Fibroblast of lung (primary cell): Measurements from ENCODE around the gene NCR3LG1.

Source experiments
- EZH2 ChIP-seq: IDR thresholded peaks from 2 replicates; pipeline ENCODE4 v1.5.1; 2012; ENCODE audit warnings: low read length, control low read depth, mild to moderate bottlenecking; ENCODE audit errors: missing control alignments
- TF ChIP-seq, protein P1 (sequence below), 2 donors: IDR thresholded peaks in 1 of 2; conservative IDR thresholded peaks in 1 of 2; 1 replicate in 1 of 2; 2 replicates in 1 of 2; pipeline ENCODE4 v1.5.1; 2011 to 2012; ENCODE audit warnings: low read length in 2 of 2, control low read depth in 1 of 2, inconsistent platforms in 1 of 2, low read depth in 1 of 2, mild to moderate bottlenecking in 1 of 2

DNA sequence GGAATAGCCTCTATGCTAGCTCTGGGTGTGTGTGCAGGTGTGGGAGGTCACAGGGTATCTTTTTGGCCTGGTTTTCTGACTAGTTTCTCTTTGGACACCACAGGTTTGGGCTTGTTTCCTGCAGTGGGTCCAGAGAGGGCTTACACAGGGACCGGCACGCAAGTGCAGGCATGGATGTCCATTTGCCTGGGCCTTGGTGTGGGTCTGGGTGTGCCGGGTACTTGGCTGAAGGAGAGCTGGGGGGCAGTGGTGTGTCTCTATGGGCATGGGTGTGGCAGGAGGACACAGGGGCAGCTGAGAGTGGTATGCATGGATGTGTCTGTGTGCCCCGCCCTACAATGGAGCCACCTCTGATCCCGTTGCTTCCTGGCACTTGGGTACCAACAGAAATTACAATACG is 44.4 kb downstream of the NCR3LG1 start:
- TF ChIP-seq, protein P1, sequence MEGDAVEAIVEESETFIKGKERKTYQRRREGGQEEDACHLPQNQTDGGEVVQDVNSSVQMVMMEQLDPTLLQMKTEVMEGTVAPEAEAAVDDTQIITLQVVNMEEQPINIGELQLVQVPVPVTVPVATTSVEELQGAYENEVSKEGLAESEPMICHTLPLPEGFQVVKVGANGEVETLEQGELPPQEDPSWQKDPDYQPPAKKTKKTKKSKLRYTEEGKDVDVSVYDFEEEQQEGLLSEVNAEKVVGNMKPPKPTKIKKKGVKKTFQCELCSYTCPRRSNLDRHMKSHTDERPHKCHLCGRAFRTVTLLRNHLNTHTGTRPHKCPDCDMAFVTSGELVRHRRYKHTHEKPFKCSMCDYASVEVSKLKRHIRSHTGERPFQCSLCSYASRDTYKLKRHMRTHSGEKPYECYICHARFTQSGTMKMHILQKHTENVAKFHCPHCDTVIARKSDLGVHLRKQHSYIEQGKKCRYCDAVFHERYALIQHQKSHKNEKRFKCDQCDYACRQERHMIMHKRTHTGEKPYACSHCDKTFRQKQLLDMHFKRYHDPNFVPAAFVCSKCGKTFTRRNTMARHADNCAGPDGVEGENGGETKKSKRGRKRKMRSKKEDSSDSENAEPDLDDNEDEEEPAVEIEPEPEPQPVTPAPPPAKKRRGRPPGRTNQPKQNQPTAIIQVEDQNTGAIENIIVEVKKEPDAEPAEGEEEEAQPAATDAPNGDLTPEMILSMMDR (conservative IDR thresholded peaks at IDR 0.05 in 1 of 2, IDR thresholded peaks at IDR 0.05 in 1 of 2; ENCODE audit: low read depth in 1 of 2, low read length in 2 of 2): no peak
- TF ChIP-seq EZH2: no peak
